CD4-positive, alpha-beta T cell treated with Interleukin-6 at 100 ng/mL for 8 hours (primary cell): ENCODE data around the gene CCDC146.
A peak's percentile ranks its signal among the peaks of the same experiment; 100 is the strongest.
"Not testable (repeated sequence)": the region's sequence is repeated elsewhere in the genome, so short reads cannot be mapped to it uniquely, and the experiment has no call there.

Source experiments
- DNase-seq: peaks from one replicate; pipeline ENCODE4 v3.0.0-alpha.2; 2020; ENCODE audit warnings: mixed read lengths, low spot score

The CCDC146 gene

DNA sequence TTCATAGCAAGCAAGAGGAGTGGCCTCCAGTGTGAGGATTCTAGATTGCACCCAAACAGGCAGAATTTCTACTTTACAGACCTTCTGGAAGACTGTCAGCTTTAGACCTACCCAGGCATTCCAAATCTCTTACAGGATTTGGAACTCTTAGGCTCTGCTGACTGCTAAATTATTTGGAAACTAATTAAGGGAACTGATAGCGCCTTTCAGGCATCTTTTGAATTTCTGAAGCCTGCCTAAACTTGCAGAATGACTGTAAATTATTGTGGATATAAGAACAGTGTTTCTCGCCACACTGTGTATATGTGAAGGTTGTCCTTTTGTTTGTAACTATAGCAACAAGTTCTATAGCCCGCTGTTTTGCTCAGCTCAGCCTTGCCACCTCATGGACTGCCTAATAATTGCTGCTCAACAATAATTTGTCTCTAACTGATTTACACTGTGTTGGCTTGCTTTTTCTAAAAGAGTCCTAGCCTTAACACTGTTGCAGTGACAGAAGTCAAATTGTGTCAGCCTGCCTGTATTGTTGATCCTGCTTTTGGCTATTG lies 32.6 kb downstream of the CCDC146 start:
- not testable (repeated sequence) for DNase-seq

DNA sequence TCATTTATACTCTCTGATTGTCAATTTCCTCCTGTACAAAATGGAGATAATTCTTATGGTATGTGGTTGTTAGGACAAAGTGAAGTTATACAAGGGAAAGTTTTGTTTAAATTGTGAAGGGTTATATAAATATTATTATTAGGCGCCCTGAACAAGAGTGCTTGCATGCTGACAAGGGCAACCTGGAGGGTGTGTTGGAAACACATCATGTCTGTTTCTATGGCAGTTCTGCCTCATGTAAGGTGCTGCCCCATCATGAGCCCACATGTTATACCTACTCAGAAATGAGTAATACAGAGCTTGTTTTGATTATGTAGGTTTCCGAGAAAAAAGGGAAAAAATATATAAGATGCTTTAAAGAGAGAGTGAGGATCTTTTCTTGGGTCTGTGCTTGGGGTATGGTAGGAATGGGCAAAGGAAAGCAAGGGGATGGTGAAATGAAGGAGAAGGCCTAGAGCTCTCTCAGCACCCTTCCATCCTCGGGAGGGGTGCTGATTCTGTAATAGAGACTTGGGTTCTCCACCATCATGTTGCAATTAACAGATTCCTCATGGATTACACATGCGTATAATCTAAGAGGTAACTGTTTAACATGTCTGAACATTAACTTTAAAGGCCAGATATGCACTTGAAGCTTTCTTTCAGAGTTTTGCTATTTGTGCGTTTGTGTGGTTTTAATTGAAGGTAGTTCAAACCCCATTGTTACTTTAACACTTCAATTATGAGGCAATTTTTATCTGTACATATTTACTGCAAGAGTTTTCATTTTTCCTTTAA lies 33.4 kb downstream of the CCDC146 start:
- DNase-seq: not testable (repeated sequence)

DNA sequence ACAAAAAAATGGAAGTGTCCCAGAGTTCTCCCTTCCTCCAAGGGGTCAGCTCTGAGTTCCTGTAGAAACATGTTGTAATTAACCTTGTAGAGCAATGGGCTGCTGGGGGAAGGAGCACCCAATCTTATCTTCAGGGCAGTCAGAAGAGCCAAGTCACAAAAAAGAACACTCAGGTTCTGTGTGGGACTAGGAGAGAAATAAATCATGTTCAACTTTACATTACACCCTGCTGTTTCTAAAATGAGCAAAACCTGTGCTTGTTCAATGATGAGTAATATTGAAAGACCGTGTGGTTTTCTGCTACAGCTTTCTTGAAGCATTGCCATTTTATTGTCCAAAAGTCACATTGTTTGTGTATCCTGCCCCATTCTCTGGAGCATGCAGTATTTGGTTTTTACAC lies 34.6 kb downstream of the CCDC146 start:
- not testable (repeated sequence) for DNase-seq

GRCh38 chr7:77157446-77157845 lies 35.0 kb downstream of the CCDC146 start:
- no peak for DNase-seq

- not testable (repeated sequence) for DNase-seq
Measured at GRCh38 chr7:77171073-77171472, 48.7 kb downstream of the CCDC146 start.

- DNase-seq: not testable (repeated sequence)
Measured at GRCh38 chr7:77172437-77173172, 50.2 kb downstream of the CCDC146 start.

GRCh38 chr7:77174418-77174817 lies 52.0 kb downstream of the CCDC146 start:
- not testable (repeated sequence) for DNase-seq

GRCh38 chr7:77175274-77175800 lies 52.9 kb downstream of the CCDC146 start:
- DNase-seq: not testable (repeated sequence)

DNA sequence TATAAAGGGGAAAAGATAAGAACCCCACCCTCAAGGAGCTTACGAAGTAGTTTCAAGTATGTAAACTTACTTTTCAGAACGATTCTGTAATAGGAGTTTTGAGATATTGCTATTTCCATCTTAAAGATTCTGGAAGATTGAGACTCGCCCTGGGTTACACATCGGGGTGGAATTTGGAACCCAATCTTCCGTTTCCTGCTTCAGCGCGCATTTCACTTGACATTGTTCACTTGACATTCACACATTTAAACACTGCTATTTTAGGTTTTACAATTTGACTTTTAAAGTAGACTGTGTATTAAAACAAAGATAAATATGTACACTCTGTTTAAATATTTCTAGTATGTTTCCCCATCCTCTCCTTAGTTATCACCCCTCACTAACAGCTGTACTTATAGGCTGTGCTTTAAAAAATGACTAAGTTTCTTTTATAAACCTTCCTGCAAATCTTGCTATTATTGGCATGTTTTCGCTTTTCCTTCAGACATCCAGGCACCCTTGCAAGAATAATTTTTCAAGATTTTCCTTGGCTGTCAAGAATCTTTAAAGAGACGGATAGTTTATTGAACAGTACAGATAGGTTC lies 55.0 kb downstream of the CCDC146 start:
- not testable (repeated sequence) for DNase-seq

GRCh38 chr7:77178024-77178423 lies 55.6 kb downstream of the CCDC146 start:
- DNase-seq: not testable (repeated sequence)

DNA sequence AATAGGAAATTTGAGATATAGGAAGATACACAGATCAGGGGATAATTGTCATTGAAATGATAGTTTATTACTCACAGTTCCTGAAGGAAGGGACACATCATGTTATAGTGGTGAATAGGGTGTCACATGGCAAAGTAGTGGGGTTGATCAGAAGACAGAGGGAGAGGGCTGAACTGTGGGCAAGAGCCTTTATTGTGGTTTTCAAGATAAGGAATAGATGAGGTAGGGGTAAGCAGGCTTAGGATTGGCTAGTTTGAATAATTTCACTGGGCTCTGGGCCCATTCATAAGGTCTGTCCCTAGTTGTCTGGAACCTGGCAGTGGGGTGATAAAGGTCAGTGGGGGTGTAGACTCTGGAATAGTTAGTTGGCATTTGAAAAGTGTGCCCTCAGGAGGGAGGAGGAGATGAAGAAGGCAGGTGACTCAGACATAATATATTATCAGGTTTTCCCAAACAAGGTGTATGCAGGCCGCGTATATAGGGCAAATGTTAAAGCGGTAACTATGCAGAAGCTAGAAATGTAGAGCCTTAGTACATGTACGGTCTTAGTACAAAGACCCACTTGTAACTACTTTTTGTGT lies 58.7 kb downstream of the CCDC146 start:
- no peak for DNase-seq

GRCh38 chr7:77181734-77182133 lies 59.3 kb downstream of the CCDC146 start:
- DNase-seq: no peak

- no peak for DNase-seq
Measured at GRCh38 chr7:77182261-77182660, 59.8 kb downstream of the CCDC146 start.

- no peak for DNase-seq
Measured at GRCh38 chr7:77184463-77184862, 62.0 kb downstream of the CCDC146 start.

GRCh38 chr7:77184990-77185389 lies 62.6 kb downstream of the CCDC146 start:
- no peak for DNase-seq

DNA sequence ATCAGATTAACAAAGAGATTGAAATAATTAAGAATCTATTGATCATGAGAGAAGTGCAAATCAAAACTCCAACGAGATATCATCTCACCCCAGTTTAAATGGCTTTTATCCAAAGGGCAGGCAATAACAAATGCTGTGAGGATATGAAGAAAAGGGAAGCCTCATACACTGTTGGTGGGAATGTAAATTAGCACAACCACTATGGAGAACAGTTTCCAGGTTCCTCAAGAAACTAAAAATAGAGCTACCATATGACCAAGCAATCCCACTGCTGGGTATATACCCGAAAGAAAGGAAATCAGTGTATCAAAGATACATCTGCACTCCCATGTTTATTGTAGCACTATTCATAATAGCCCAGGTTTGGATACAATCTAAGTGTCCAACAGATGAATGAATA lies 63.5 kb downstream of the CCDC146 start:
- no peak for DNase-seq

DNA sequence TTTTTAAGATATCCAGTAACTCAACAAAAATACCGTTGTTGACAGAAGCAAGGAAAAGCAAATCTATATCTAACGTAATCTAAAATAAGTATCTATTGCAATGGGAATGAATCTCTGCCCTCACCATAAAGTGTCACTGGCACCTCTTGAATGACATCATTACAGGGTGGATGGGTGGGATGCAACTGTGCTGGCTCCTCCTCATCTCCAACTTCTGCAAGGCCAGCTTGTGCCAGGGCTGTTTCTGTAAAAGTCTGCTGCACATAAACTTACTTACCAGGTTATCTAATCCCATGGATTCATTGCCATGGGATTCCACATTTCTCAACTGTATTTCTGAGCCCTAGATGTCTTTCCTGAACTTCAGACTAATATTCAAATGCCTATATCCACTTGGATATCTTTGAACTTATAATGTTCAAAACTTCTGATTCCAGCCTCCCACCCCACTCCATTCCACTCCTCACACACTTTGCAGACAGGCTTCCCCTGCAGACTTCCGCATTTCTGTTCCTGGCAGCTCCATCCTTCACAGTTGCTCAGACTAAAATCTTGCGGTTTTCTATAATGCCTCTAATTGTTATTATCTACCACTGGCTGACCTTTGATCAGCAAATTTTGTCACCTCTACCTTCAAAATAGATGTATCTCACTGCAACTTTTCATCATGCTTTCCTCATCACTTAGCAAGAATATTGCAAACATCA lies 66.5 kb downstream of the CCDC146 start:
- no peak for DNase-seq

DNA sequence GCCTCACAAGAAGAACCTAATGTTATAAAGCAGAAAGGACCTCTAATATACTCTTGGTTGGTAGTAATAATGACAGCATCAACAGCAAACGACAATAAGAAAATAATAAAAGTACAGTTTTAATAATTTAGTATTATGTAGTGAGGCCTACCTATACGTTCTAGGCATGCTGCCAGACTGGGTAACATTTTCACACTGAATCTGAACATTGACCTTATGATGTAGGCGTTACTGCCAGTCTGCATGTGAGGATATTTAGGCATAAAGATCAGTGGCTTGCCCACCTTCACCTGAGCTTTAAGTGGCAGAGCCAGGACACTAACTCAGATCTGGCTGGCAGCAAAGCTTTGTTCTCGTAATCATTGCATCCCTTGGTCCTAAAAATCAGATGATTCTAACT lies 74.7 kb downstream of the CCDC146 start:
- no peak for DNase-seq

GRCh38 chr7:77199013-77199966 lies 76.9 kb downstream of the CCDC146 start, which contains the start of gene FGL2:
FGL2 (minus strand) TSS chr7:77199819; CDS start chr7:77199793, 26 bp downstream.
- DNase-seq: peak; percentile 29

- no peak for DNase-seq
Measured at GRCh38 chr7:77200542-77200941, 78.1 kb downstream of the CCDC146 start.
